H1 (cell line): ENCODE measurements around the gene CCR1. TPM values are rescaled to one million over a fixed set of nuclear protein-coding genes. Genes with fewer than 3 reads are reported as not detected.

Experiments
- CTCF ChIA-PET: fragments of 300-600 bp; sonication (Branson Sonifier 250); formaldehyde crosslinking; loops from one replicate; lab custom pipeline; 2021; ENCODE audit not compliant: partially characterized antibody; lab: Charles Lee
- POLR2A ChIA-PET: fragments of 300-600 bp; sonication (Branson Sonifier 250); formaldehyde crosslinking; loops from one replicate; lab custom pipeline; 2021; ENCODE audit warnings: inconsistent platforms; ENCODE audit not compliant: partially characterized antibody; lab: Charles Lee
- DNase-seq, 2 experiments: peaks; one replicate each; pipeline versions ENCODE4 v3.0.0 to v3.0.0-alpha.2; 2010 to 2022; ENCODE audit warnings: low spot score in 2 of 2, low read depth in 1 of 2, mixed read lengths in 1 of 2
- FAIRE-seq: peaks from 2 replicates; lab custom pipeline; 2011; peaks lifted over from hg19 to GRCh38; lab: Jason Lieb, UNC
- H2AFZ ChIP-seq: 2 replicates; pipeline ENCODE4 v1.8.1; 2012; ENCODE audit warnings: low read length, inconsistent platforms
- H2AK5ac ChIP-seq: 2 replicates; pipeline ENCODE4 v1.6.1; 2013; ENCODE audit warnings: low read depth, low read length
- H2BK120ac ChIP-seq: replicated peaks from 2 replicates; pipeline ENCODE3; 2013; ENCODE audit warnings: low read depth, low read length, inconsistent platforms
- H2BK12ac ChIP-seq: 2 replicates; pipeline ENCODE4 v1.6.1; 2013; ENCODE audit warnings: low read depth, low read length
- H2BK15ac ChIP-seq: 2 replicates; pipeline ENCODE4 v1.6.1; 2013; ENCODE audit warnings: low read length
- H2BK20ac ChIP-seq: 2 replicates; pipeline ENCODE4 v1.6.1; 2013; ENCODE audit warnings: low read length
- H2BK5ac ChIP-seq: 2 replicates; pipeline ENCODE4 v1.6.1; 2013; ENCODE audit warnings: low read depth, low read length
- H3K14ac ChIP-seq: 2 replicates; pipeline ENCODE4 v1.6.1; 2013; ENCODE audit warnings: inconsistent platforms; ENCODE audit not compliant: insufficient read length
- H3K18ac ChIP-seq: 2 replicates; pipeline ENCODE4 v1.6.1; 2013; ENCODE audit warnings: low read length; ENCODE audit errors: extremely low read depth
- H3K23ac ChIP-seq: 2 replicates; pipeline ENCODE4 v1.6.1; 2013; ENCODE audit warnings: inconsistent platforms; ENCODE audit not compliant: insufficient read length
- H3K23me2 ChIP-seq: 2 replicates; pipeline ENCODE4 v1.6.1; 2013; ENCODE audit warnings: low read depth, low read length
- H3K27ac ChIP-seq: 2 replicates; pipeline ENCODE4 v1.6.1; 2011; ENCODE audit warnings: low read depth, low read length, inconsistent platforms
- H3K27me3 ChIP-seq, 4 experiments: replicated peaks in 1 of 4; 1 replicate in 1 of 4; 2 replicates in 3 of 4; pipeline versions ENCODE4 v1.6.1 to v1.8.1; 2011 to 2013; ENCODE audit warnings: low read length in 3 of 4, mild to moderate bottlenecking in 3 of 4, inconsistent platforms in 2 of 4, mixed read lengths in 2 of 4, moderate library complexity in 1 of 4; ENCODE audit not compliant: control insufficient read depth in 3 of 4, insufficient read depth in 3 of 4; ENCODE audit errors: extremely low read depth in 1 of 4
- H3K36me3 ChIP-seq, 4 experiments: 2 replicates each; pipeline versions ENCODE4 v1.6.1 to v1.8.1; 2011 to 2013; ENCODE audit warnings: mild to moderate bottlenecking in 4 of 4, low read length in 3 of 4, moderate library complexity in 2 of 4, control low read depth in 1 of 4, inconsistent platforms in 1 of 4; ENCODE audit not compliant: insufficient read depth in 4 of 4, control insufficient read depth in 2 of 4
- H3K4ac ChIP-seq: replicated peaks from 2 replicates; pipeline ENCODE3; 2013; ENCODE audit warnings: low read length, low read depth, mixed read lengths, inconsistent platforms; ENCODE audit not compliant: insufficient read length
- H3K4me1 ChIP-seq, 4 experiments: replicated peaks in 1 of 4; 1 replicate in 1 of 4; 2 replicates in 3 of 4; pipeline versions ENCODE4 v1.6.1 to v1.8.1; 2011 to 2013; ENCODE audit warnings: low read length in 3 of 4, inconsistent platforms in 2 of 4, mixed read lengths in 1 of 4; ENCODE audit not compliant: insufficient read depth in 4 of 4, control insufficient read depth in 3 of 4
- H3K4me2 ChIP-seq, 2 experiments: 2 replicates each; pipeline versions ENCODE4 v1.6.1 to v1.8.1; 2011 to 2013; ENCODE audit warnings: low read depth in 2 of 2, low read length in 2 of 2, control low read depth in 1 of 2, inconsistent platforms in 1 of 2, mild to moderate bottlenecking in 1 of 2; ENCODE audit not compliant: insufficient read depth in 1 of 2
- H3K4me3 ChIP-seq, 4 experiments: fragments of 200-600, 300-600 bp in 1 of 4; sonication (generic), shearing (Covaris generic), sonication (Bioruptor Twin) in 1 of 4; 2 replicates each; pipeline versions ENCODE4 v1.5.1 to v1.8.1; 2011 to 2016; ENCODE audit warnings: low read length in 4 of 4, low read depth in 3 of 4, control low read depth in 2 of 4, inconsistent platforms in 2 of 4, mild to moderate bottlenecking in 2 of 4, mixed read lengths in 1 of 4, moderate library complexity in 1 of 4; ENCODE audit not compliant: insufficient read depth in 2 of 4; ENCODE audit errors: extremely low read depth in 1 of 4
- H3K56ac ChIP-seq: replicated peaks from 2 replicates; pipeline ENCODE3; 2013; ENCODE audit warnings: low read depth, mild to moderate bottlenecking, mixed read lengths, low read length, inconsistent platforms; ENCODE audit not compliant: insufficient read length
- H3K79me1 ChIP-seq: 2 replicates; pipeline ENCODE4 v1.6.1; 2013; ENCODE audit warnings: low read depth, low read length, control low read depth
- H3K79me2 ChIP-seq, 2 experiments: 2 replicates each; pipeline versions ENCODE4 v1.6.1 to v1.8.1; 2012 to 2013; ENCODE audit warnings: low read length in 2 of 2, mild to moderate bottlenecking in 2 of 2, inconsistent platforms in 1 of 2; ENCODE audit not compliant: insufficient read depth in 2 of 2, control insufficient read depth in 1 of 2
- H3K9ac ChIP-seq, 4 experiments: replicated peaks in 1 of 4; 1 replicate in 1 of 4; 2 replicates in 3 of 4; pipeline versions ENCODE4 v1.6.1 to v1.8.1; 2011 to 2013; ENCODE audit warnings: low read depth in 3 of 4, low read length in 3 of 4, control low read depth in 2 of 4, mild to moderate bottlenecking in 2 of 4, moderate library complexity in 2 of 4, inconsistent platforms in 1 of 4; ENCODE audit errors: extremely low read depth in 1 of 4
- H3K9me3 ChIP-seq, 2 experiments: 2 replicates each; pipeline versions ENCODE4 v1.6.1 to v1.8.1; 2012 to 2013; ENCODE audit warnings: mild to moderate bottlenecking in 2 of 2, moderate library complexity in 2 of 2, control low read depth in 1 of 2, inconsistent platforms in 1 of 2, low read depth in 1 of 2, low read length in 1 of 2, mixed read lengths in 1 of 2; ENCODE audit not compliant: insufficient read depth in 2 of 2
- H4K20me1 ChIP-seq, 2 experiments: replicated peaks in 1 of 2; 2 replicates each; pipeline versions ENCODE3 to v1.8.1; 2011 to 2013; ENCODE audit warnings: inconsistent platforms in 2 of 2, low read length in 2 of 2, mild to moderate bottlenecking in 1 of 2; ENCODE audit not compliant: insufficient read depth in 2 of 2, control insufficient read depth in 1 of 2
- H4K5ac ChIP-seq: 2 replicates; pipeline ENCODE4 v1.6.1; 2013; ENCODE audit warnings: low read length, low read depth, mixed read lengths, inconsistent platforms; ENCODE audit not compliant: insufficient read length
- H4K8ac ChIP-seq: 2 replicates; pipeline ENCODE4 v1.8.0; 2013; ENCODE audit warnings: mild to moderate bottlenecking, moderate library complexity, low read length, inconsistent platforms; ENCODE audit not compliant: insufficient read depth; ENCODE audit errors: extremely low read depth
- H4K91ac ChIP-seq: replicated peaks from 2 replicates; pipeline ENCODE3; 2013; ENCODE audit warnings: low read length, mixed read lengths, inconsistent platforms; ENCODE audit not compliant: insufficient read length
- CTBP2 ChIP-seq: IDR thresholded peaks from 2 replicates; pipeline ENCODE4 v1.7.0; 2011; ENCODE audit warnings: borderline replicate concordance, mild to moderate bottlenecking, moderate library complexity, mixed read lengths, low read length; ENCODE audit not compliant: insufficient read depth, insufficient read length
- KDM5A ChIP-seq: fragments of 200-600 bp; IDR thresholded peaks from 2 replicates; pipeline ENCODE4 v1.7.1; 2012; ENCODE audit warnings: mild to moderate bottlenecking, low read length, inconsistent platforms, mixed read lengths
- POU5F1 ChIP-seq: IDR thresholded peaks from 2 replicates; pipeline ENCODE4 v1.6.1; 2011; ENCODE audit warnings: low read depth, mild to moderate bottlenecking, low read length, moderate library complexity
- RXRA ChIP-seq: IDR thresholded peaks from 2 replicates; pipeline ENCODE4 v1.6.1; 2011; ENCODE audit warnings: low read depth, mild to moderate bottlenecking, low read length, moderate library complexity; ENCODE audit not compliant: insufficient read depth
- SRF ChIP-seq: IDR thresholded peaks from 2 replicates; pipeline ENCODE4 v1.6.1; 2011; ENCODE audit warnings: mild to moderate bottlenecking, low read depth, low read length, moderate library complexity
- TBP ChIP-seq: IDR thresholded peaks from 2 replicates; pipeline ENCODE4 v1.6.1; 2011; ENCODE audit warnings: low read depth, low read length, improper control_type of control experiment
- WGBS, 2 experiments: shearing (Covaris generic) in 1 of 2; methylation state at CpG; one replicate each; pipeline versions ENCODE4 v1.1.6 to v1.1.7; 2013 to 2015; ENCODE audit warnings: low lambda C conversion rate in 2 of 2, mixed read lengths in 2 of 2, inconsistent platforms in 1 of 2, low coverage in 1 of 2, missing lambda C conversion rate in 1 of 2; ENCODE audit not compliant: insufficient replicate concordance in 2 of 2, insufficient coverage in 1 of 2, insufficient read length in 1 of 2; ENCODE audit errors: extremely low coverage in 1 of 2, missing lambda C conversion rate in 1 of 2; 5-methylcytosine and 5-hydroxymethylcytosine counted together
- polyA plus RNA-seq, 7 experiments: library from polyadenylated mRNA; depleted of rRNA in 3 of 7; stranded (reverse) in 5 of 7; unstranded in 2 of 7; fragments of >200 nt in 5 of 7; fragments of 200-250 nt in 2 of 7; gene quantifications; 1 replicate in 5 of 7; 2 replicates in 1 of 7; 4 replicates in 1 of 7; pipeline versions ENCODE4 v1.2.1 to v1.2.3, GENCODE V29; 2011 to 2013; ENCODE audit warnings: missing spikeins in 2 of 7, mixed read lengths in 2 of 7
- total RNA-seq: library from RNA; stranded (reverse); fragmentation: NEBNext Ultra II Directional; extraction: Animal tissue kit (Norgen Biotek cat#: 25700); gene quantifications from 2 replicates; pipeline ENCODE4 v1.2.1, GENCODE V29; 2021
- TF ChIP-seq, protein P1 (sequence below): IDR thresholded peaks from 2 replicates; pipeline ENCODE4 v1.6.1; 2012; ENCODE audit warnings: low read length, inconsistent platforms

Gene CCR1
- total and polyA plus RNA-seq, 2 of the 8 experiments (the other 6 are each of a cell fraction or from before 2014, with no cell fraction given), result not detected

- Histone ChIP-seq H2BK20ac (no peak overlapping the region), H4K20me1 (no peaks in the 10 kb centered on the region), H3K23ac (no peak overlapping the region), H3K79me1 (no peaks in the 10 kb centered on the region), H3K4me2 (no peak overlapping the region), H3K14ac (no peak overlapping the region), H3K79me2 (no peaks in the 10 kb centered on the region), H3K18ac (no peak overlapping the region), H4K8ac (no peak overlapping the region), H3K9me3 (no peaks in the 10 kb centered on the region), H2AFZ (no peak overlapping the region), H3K4me3 (no peak overlapping the region), H3K56ac (no peak overlapping the region), H3K27ac (no peak overlapping the region), H3K9ac (no peak overlapping the region), H2BK12ac (no peak overlapping the region), H4K91ac (no peak overlapping the region), H3K4me1 (peaks cover 0 to 4% (median 1%) of the 10 kb centered on the region in 4 experiments; a peak in 3 of 7 replicates), H3K4ac (no peak overlapping the region), H2BK120ac (no peak overlapping the region), H2AK5ac (no peak overlapping the region), H3K36me3 (no peaks in the 10 kb centered on the region), H3K23me2 (no peaks in the 10 kb centered on the region), H2BK5ac (no peak overlapping the region), H3K27me3 (no peaks in the 10 kb centered on the region), H4K5ac (no peak overlapping the region), H2BK15ac (no peak overlapping the region)
- ChIA-PET POLR2A (no interaction called here), CTCF (interaction anchor here (1.3 to 2.0 kb wide), 4 partner anchors 23 to 173 kb away, joined by 4 to 9 read pairs (median 6); partner anchors contain the start of gene CCR1)
- no peak for DNase-seq
- TF ChIP-seq SRF (no peak), RXRA (no peak), POU5F1 (no peak), KDM5A (no peak), TBP (no peak), CTBP2 (no peak)
- TF ChIP-seq, protein P1, sequence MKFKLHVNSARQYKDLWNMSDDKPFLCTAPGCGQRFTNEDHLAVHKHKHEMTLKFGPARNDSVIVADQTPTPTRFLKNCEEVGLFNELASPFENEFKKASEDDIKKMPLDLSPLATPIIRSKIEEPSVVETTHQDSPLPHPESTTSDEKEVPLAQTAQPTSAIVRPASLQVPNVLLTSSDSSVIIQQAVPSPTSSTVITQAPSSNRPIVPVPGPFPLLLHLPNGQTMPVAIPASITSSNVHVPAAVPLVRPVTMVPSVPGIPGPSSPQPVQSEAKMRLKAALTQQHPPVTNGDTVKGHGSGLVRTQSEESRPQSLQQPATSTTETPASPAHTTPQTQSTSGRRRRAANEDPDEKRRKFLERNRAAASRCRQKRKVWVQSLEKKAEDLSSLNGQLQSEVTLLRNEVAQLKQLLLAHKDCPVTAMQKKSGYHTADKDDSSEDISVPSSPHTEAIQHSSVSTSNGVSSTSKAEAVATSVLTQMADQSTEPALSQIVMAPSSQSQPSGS, result no peak
- 90% methylated on average over 4 of the region's 4 CpGs; no CpG with 5 or more reads in 1 of the 2 experiments for WGBS, 2 experiments
- FAIRE-seq, result no peak
These were observed 30.3 kb upstream of the CCR1 start for GRCh38 chr3:46238386-46238785.
